Stomach smooth muscle (tissue), 2 donors: ENCODE measurements around the gene PRCP.
"Not testable (repeated sequence)": the region's sequence is repeated elsewhere in the genome, so short reads cannot be mapped to it uniquely, and the experiment has no call there.

ENCODE experiments used
- H3K27ac ChIP-seq: one replicate; pipeline ENCODE4 v1.7.0; 2013; ENCODE audit warnings: mild to moderate bottlenecking, low read length, inconsistent platforms
- H3K27me3 ChIP-seq, 2 donors: one replicate each; pipeline ENCODE4 v1.7.0; 2013; ENCODE audit warnings: low read length in 2 of 2; ENCODE audit not compliant: insufficient read depth in 2 of 2, control insufficient read depth in 1 of 2
- H3K36me3 ChIP-seq, 2 donors: one replicate each; pipeline ENCODE4 v1.7.0; 2013; ENCODE audit warnings: low read length in 2 of 2; ENCODE audit not compliant: control insufficient read depth in 2 of 2, insufficient read depth in 2 of 2
- H3K4me1 ChIP-seq: one replicate; pipeline ENCODE4 v1.7.0; 2013; ENCODE audit warnings: low read length; ENCODE audit not compliant: control insufficient read depth, insufficient read depth
- H3K4me3 ChIP-seq, 2 donors: one replicate each; pipeline ENCODE4 v1.7.0; 2013; ENCODE audit warnings: low read length in 2 of 2
- H3K9ac ChIP-seq, 2 donors: one replicate each; pipeline ENCODE4 v1.7.0; 2013; ENCODE audit warnings: low read length in 2 of 2, mild to moderate bottlenecking in 1 of 2
- H3K9me3 ChIP-seq, 2 donors: one replicate each; pipeline ENCODE4 v1.7.0; 2013; ENCODE audit warnings: low read length in 2 of 2; ENCODE audit not compliant: control insufficient read depth in 2 of 2
- donor health status: healthy.
- donor health status: Pancreatic carcinoma.

PRCP gene

DNA sequence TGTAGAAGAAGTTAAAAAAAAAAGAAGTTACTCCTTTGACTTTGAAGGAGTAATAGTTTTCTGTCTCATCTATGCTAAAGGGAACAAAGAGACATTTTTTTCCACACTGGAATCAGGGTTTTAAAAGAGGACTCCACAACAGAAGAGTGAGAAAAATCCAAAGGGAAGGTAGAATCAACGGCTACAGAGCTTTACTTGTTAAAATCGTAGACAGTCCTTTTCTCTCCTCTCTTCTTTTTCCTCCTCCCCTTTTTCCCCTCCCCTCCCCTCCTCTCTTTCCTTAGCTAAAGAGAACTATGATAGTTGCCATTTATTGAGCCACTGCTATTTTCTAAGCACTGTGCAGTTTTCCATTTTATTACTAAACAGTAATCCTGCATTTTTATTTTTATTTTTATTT lies 30.5 kb upstream of the PRCP start:
- Histone ChIP-seq H3K4me3 (no peak overlapping the region), H3K9me3 (no peaks in the 10 kb centered on the region), H3K4me1 (no peaks in the 10 kb centered on the region), H3K27ac (no peak overlapping the region), H3K36me3 (no peaks in the 10 kb centered on the region), H3K27me3 (no peaks in the 10 kb centered on the region), H3K9ac (no peak overlapping the region)

DNA sequence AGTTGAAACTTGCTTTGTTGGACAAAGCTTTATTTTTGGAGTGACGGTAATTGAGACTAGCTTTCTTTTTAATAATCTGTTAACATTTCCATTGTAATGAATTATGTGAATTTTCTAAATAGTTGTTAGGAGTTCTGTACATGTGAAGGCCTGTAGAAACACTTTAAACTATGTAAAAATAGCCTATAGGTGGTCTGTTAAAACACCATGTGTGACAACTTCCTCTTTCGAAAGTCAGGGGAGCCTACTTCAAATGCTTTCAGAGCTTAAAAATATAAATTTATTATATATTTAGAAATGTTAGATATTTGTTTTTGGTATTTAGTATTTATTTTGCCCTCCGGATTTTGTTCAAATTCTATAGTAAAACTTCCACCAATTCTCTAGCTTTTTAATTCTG lies 30.0 kb upstream of the PRCP start:
- Histone ChIP-seq H3K36me3 (no peaks in the 10 kb centered on the region), H3K4me1 (no peaks in the 10 kb centered on the region)

DNA sequence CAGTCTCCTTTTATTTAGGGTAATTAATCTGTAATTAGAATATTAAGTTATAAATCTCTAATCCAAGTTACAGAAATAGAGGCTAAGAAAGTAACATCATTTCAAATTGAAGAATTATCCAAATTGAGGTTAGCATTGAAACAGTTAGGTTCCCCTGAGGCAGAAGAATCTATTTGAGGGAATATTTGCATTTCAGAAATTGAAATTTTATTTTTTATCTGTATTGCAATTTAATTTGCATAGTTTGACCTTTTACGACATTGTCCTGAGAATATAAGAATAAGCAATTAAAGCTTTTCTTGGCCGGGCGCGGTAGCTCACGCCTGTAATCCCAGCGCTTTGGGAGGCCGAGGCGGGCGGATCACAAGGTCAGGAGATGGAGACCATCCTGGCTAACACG lies 28.9 kb upstream of the PRCP start:
- Histone ChIP-seq H3K9ac (no peak overlapping the region), H3K27ac (no peak overlapping the region), H3K9me3 (no peaks in the 10 kb centered on the region), H3K4me3 (no peak overlapping the region), H3K4me1 (no peaks in the 10 kb centered on the region), H3K27me3 (no peaks in the 10 kb centered on the region), H3K36me3 (no peaks in the 10 kb centered on the region)

More for the DNA sequence above, 30.0 kb upstream of the PRCP start:
- no peak overlapping the region for H3K4me3 ChIP-seq
- no peak overlapping the region for H3K9ac ChIP-seq
- no peak overlapping the region for H3K27ac ChIP-seq
- no peaks in the 10 kb centered on the region for H3K27me3 ChIP-seq
- H3K9me3 ChIP-seq = no peaks in the 10 kb centered on the region

DNA sequence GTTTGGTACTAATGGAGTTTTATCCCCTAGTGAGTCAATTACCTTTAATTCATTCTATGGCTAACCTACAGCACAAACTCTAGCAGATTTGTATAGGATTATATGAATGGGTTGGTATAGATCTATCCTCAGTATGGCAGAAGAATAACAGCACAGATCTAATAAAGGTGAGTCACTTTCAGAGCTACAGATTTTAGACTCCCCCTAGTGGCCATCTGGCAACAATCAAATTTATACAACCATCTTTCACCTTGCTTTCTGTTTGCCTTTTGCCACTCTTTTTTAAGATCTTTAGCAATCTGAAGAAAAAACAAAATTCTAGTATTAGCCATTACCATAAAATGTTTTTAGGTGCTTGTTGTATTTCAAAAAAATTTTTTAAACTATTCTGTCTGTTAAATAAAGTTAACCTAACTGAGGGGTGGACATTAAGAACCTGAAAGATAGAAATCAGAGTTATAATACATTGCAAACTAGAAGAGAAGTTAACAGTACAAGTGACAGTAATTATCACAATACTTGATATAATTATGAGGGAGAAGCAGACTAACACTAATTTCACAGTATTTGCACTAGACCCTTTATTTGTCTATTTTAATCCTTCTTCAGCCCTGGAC lies 27.1 kb upstream of the PRCP start:
- Histone ChIP-seq H3K9me3 (no peaks in the 10 kb centered on the region), H3K4me3 (no peak overlapping the region), H3K4me1 (no peaks in the 10 kb centered on the region), H3K27ac (no peak overlapping the region), H3K36me3 (no peaks in the 10 kb centered on the region), H3K9ac (no peak overlapping the region), H3K27me3 (no peaks in the 10 kb centered on the region)

DNA sequence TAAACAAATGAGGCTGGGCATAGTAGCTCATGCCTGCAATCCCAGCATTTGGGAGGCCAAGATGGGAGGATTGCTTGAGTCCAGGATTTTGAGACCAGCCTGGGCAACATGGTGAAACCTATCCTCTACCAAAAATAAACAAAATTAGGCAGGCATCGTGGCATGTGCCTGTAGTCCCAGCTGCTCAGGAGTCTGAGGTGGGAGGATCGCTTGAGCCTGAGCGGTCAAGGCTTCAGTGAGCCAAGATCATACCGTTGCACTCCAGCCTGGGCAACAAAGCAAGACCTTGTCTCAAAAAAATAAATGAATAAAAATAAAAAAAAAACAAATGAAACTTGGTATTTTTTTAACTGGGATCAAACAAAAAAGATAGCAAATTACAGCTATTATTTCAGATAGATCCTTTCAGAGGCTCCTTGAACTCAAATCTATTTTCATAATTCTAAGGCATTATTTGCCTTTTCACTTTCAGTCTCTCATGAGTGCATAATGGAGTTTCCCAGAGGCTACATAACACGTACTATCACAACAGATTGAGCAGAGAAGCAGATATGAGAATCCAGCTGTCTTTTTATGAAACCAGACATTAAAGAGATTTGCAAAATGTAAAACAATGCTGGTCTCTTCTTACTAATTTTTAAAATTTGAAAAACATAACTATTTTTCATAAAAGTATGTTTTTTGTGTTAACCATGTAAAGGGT lies 24.4 kb upstream of the PRCP start:
- H3K9me3 ChIP-seq = no peaks in the 10 kb centered on the region
- H3K36me3 ChIP-seq = no peaks in the 10 kb centered on the region
- H3K9ac ChIP-seq = no peak overlapping the region
- H3K27me3 ChIP-seq = no peaks in the 10 kb centered on the region
- no peaks in the 10 kb centered on the region for H3K4me1 ChIP-seq
- H3K4me3 ChIP-seq = no peak overlapping the region
- H3K27ac ChIP-seq = no peak overlapping the region

DNA sequence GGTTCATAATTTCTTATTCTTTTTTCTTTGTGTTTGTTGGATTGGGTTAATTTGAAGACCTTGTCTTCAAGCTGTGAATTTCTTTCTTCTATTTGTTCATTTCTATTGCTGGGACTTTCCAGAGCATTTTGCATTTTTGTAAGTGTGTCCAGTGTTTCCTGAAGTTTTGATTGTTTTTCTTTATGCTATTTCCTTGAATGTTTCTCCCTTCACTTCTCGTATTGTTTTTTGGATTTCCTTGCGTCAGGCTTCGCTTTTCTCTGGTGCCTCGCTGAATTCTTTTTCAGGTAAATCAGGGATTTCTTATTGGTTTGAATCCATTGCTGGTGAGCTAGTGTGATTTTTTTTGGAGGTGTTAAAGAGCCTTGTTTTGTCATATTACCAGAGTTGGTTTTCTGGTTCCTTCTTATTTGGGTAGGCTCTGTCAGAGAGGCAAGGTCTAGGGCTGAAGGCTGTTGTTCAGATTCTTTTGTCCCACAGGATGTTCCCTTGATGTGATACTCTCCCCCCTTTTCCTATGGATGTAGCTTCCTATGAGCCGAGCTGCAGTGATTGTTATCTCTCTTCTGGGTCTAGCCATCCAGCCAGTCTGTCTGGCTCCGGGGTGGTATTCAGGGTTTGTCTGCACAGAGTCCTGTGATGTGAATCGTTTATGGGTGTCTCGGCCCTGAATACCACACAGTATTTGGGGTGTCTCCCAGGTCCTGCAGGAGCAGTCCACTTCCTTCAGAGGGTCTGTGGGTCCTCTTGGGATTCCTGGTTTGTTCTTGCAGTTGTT lies 22.4 kb upstream of the PRCP start:
- H3K4me3 ChIP-seq, H3K9ac ChIP-seq, H3K4me1 ChIP-seq, H3K27ac ChIP-seq, H3K27me3 ChIP-seq, H3K36me3 ChIP-seq, H3K9me3 ChIP-seq: not testable (repeated sequence)

DNA sequence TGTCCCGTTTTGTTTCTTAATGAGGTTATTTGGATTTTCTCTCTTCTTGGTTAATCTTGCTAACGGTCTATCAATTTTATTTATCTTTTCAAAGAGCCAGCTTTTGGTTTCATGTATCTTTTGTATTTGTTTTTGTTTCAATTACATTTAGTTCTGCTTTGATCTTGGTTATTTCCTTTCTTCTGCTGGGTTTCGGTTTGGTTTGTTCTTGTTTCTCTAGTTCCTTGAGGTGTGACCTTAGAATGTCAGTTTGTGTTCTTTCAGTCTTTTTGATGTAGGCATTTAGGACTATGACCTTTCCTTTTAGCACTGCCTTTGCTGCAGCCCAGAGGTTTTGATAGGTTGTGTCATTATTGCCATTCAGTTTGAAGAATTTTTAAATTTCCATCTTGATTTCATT lies 20.0 kb upstream of the PRCP start:
- H3K4me1 ChIP-seq, H3K4me3 ChIP-seq, H3K27me3 ChIP-seq, H3K36me3 ChIP-seq, H3K9me3 ChIP-seq, H3K27ac ChIP-seq, H3K9ac ChIP-seq: not testable (repeated sequence)

DNA sequence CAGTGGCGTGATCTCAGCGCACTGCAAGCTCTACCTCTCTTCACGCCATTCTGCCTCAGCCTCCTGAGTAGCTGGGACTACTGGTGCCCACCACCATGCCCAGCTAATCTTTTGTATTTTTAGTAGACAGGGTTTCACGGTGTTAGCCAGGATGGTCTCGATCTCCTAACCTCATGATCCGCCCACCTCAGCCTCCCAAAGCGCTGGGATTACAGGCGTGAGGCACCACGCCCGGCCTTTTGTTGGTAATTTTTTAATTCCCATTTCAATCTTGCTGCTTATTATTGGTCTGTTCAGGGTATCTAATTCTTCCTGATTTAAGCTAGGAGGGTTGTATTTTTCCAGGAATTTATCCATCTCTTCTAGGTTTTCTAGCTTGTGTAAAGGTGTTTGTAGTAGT lies 19.6 kb upstream of the PRCP start:
- not testable (repeated sequence) for H3K27ac ChIP-seq, H3K9me3 ChIP-seq, H3K9ac ChIP-seq, H3K27me3 ChIP-seq, H3K4me3 ChIP-seq, H3K36me3 ChIP-seq, H3K4me1 ChIP-seq

DNA sequence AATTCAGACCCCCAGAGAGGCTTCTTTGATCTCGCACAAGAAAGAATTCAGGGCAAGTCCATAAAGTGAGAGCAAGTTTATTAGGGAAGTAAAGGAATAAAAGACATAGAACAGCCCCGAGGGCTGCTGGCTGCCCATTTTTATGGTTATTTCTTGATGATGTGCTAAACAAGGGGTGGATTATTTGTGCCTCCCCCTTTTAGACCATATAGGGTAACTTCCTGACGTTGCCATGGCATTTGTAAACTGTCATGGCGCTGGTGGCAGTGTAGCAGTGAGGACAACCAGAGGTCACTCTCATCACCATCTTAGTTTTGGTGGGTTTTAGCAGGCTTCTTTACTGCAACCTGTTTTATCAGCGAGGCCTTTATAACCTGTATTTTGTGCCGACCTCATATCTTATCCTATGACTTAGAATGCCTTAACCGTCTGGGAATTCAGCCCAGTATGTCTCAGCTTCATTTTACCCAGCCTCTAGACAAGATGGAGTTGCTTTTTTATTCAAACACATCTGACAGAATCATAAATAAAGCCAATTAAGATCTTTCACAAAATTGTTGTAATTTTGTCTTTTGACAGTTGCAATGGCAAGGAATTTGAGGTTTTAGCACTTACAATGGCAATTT lies 8.9 kb upstream of the PRCP start:
- Histone ChIP-seq H3K36me3 (no peaks in the 10 kb centered on the region), H3K27me3 (no peaks in the 10 kb centered on the region), H3K4me3 (no peak overlapping the region), H3K27ac (no peak overlapping the region), H3K9ac (no peak overlapping the region), H3K9me3 (no peaks in the 10 kb centered on the region), H3K4me1 (no peaks in the 10 kb centered on the region)

DNA sequence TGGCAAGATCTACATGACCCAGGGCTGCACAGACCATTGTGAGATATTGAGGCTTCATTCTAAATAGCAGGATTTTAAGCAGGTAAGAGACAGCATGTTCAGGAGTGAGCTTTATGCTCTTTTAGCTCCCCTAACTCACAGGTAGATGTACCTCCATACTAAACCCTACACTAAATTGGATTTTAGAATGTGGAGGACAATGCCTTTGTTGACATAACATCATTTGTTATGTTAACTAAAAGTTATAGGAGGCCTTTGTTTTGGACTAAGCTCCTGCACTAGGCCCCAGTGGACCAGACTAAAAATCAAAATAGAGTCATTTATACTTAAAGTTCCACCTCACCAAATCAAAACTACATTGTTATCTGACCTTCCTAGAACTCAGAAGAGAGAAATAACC lies 8.1 kb upstream of the PRCP start:
- no peaks in the 10 kb centered on the region for H3K36me3 ChIP-seq
- no peaks in the 10 kb centered on the region for H3K4me1 ChIP-seq
- no peaks in the 10 kb centered on the region for H3K9me3 ChIP-seq
- H3K27me3 ChIP-seq = no peaks in the 10 kb centered on the region
- H3K27ac ChIP-seq = no peak overlapping the region
- H3K9ac ChIP-seq = no peak overlapping the region
- no peak overlapping the region for H3K4me3 ChIP-seq
